ENCODE results near the gene RGS9. TPM values are rescaled to one million over a fixed set of nuclear protein-coding genes. Genes with fewer than 3 reads are reported as not detected.
A peak's percentile ranks its signal among the peaks of the same experiment; 100 is the strongest.

The RGS9 gene
- total and polyA plus RNA-seq, 4 donors = 2.1 to 10.6 (median 3.3) TPM

DNA sequence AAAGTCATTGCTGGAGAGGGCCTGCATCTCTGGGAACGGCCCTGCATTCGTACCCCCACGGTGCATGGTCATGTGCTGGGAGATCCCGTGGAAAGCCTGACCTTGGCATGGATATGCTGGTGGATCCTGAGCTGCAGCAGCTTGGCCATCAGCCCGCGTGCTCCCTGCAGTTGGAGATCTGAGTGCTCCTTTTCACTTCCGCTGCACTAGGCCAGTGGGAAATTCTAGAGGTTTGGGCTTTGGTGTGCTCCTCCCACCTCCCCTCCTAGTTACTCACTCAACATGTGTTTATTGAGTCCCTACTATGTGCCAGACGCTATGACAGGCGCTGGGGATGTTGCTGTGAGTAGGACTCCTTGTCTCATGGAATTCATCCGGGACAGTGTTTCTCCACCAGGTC lies 91.1 kb downstream of the RGS9 start:
- Histone ChIP-seq H3K9ac (ENCODE audit: insufficient read depth in 1 of 2, low read length in 2 of 2) (no peak overlapping the region), H3K4me3 (no peak overlapping the region), H3K4me1 (ENCODE audit: control insufficient read depth in 5 of 5, insufficient read depth in 5 of 5, low read length in 5 of 5) (peaks cover 0 to 17% (median 5%) of the 10 kb centered on the region in 5 donors), H3K36me3 (ENCODE audit: control insufficient read depth in 4 of 4, insufficient read depth in 4 of 4, low read length in 4 of 4) (no peaks in the 10 kb centered on the region), H3K9me3 (ENCODE audit: control insufficient read depth in 4 of 4, insufficient read depth in 3 of 4, low read length in 3 of 4) (peaks cover 0 to 2% (median 0%) of the 10 kb centered on the region in 4 donors), H3K27ac (ENCODE audit: low read depth in 1 of 2, low read length in 1 of 2) (no peak overlapping the region), H3K27me3 (ENCODE audit: control insufficient read depth in 3 of 3, insufficient read depth in 3 of 3, low read length in 2 of 3) (no peaks in the 10 kb centered on the region)
- DNase-seq (peak in 1 of 3 donors; percentile 33), ATAC-seq (ENCODE audit: insufficient read depth, low FRiP score) (no peak)
- TF ChIP-seq, protein P1, sequence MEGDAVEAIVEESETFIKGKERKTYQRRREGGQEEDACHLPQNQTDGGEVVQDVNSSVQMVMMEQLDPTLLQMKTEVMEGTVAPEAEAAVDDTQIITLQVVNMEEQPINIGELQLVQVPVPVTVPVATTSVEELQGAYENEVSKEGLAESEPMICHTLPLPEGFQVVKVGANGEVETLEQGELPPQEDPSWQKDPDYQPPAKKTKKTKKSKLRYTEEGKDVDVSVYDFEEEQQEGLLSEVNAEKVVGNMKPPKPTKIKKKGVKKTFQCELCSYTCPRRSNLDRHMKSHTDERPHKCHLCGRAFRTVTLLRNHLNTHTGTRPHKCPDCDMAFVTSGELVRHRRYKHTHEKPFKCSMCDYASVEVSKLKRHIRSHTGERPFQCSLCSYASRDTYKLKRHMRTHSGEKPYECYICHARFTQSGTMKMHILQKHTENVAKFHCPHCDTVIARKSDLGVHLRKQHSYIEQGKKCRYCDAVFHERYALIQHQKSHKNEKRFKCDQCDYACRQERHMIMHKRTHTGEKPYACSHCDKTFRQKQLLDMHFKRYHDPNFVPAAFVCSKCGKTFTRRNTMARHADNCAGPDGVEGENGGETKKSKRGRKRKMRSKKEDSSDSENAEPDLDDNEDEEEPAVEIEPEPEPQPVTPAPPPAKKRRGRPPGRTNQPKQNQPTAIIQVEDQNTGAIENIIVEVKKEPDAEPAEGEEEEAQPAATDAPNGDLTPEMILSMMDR (IDR thresholded peaks at IDR 0.05; ENCODE audit: control extremely low read depth, extremely low read depth) = no peak
- 77 to 86% methylated on average over 10 of the region's 10 CpGs for WGBS, 2 donors

DNA sequence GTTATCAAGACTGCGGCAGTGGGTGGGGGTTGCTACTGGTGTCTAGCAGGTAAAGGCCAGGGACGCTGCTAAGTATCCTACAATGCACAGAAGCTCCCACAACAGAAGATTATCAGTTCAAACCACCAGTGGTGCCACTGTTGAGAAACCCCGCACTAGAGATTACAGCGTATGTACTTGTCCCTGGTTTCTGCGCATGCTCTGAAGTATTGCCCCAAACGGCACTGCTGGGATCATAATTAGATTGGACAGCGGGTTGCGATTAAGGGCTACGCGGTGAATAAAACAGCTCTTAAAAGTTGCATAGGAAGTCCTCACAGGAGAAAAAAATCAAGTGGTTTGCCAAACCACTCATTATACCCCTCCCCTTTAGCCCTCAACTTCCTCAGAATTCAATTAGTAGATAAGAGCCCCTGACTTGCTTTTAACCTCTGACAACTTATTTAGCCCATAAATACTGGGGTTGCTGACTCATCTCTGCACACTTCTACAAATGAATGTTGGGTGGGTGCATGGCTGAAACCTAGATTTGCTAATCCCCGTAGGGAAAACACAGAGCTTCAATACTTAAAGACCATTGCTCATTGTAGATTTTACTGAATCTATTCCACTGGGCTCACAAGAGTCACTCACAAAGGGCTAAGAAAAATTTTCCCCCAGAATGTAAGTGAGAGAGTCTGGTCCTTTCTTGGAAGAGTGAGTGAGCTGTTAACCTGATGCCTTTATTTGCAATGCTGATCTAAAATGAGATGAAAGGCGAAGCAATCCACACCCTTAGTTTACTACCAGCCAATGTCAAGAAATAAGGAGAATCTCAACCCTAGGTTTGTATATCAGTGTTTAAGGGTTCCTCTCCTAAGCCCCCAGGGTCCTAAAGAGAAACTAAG lies 91.8 kb downstream of the RGS9 start:
- Histone ChIP-seq H3K4me1 (ENCODE audit: control insufficient read depth in 5 of 5, insufficient read depth in 5 of 5, low read length in 5 of 5) (peaks cover 0 to 17% (median 5%) of the 10 kb centered on the region in 5 donors), H3K4me3 (no peak overlapping the region), H3K27me3 (ENCODE audit: control insufficient read depth in 3 of 3, insufficient read depth in 3 of 3, low read length in 2 of 3) (no peaks in the 10 kb centered on the region), H3K27ac (ENCODE audit: low read depth in 1 of 2, low read length in 1 of 2) (no peak overlapping the region), H3K9ac (ENCODE audit: insufficient read depth in 1 of 2, low read length in 2 of 2) (peak overlapping the region in 1 of 2 donors; percentile 23), H3K36me3 (ENCODE audit: control insufficient read depth in 4 of 4, insufficient read depth in 4 of 4, low read length in 4 of 4) (no peaks in the 10 kb centered on the region), H3K9me3 (ENCODE audit: control insufficient read depth in 4 of 4, insufficient read depth in 3 of 4, low read length in 3 of 4) (peaks cover 0 to 2% (median 0%) of the 10 kb centered on the region in 4 donors)
- TF ChIP-seq, protein P1 (IDR thresholded peaks at IDR 0.05; ENCODE audit: control extremely low read depth, extremely low read depth) = no peak
- 17 to 18% methylated on average over 12 of the region's 12 CpGs for WGBS, 2 donors
- ATAC-seq (ENCODE audit: insufficient read depth, low FRiP score) = peak; percentile 48
- peak; percentile 48 to 77 (median 57) for DNase-seq

DNA sequence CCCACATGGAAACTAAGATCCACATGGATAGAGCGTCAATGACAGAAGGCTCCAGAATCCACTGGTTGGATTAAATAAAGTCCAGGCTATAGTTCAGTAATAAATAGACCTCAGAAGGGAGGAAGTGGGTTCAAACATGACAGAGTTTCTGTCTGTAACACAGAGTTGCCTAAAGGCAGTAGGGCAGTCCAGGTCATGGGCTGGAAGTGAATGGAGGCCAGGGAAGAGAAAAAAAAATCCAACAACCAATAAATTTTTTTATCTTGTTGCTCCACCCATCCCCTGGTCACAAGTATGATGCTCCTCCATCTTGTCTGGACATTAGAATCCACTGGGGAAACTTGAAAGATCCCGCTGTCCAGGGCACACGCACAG lies 92.4 kb downstream of the RGS9 start:
- ATAC-seq (ENCODE audit: insufficient read depth, low FRiP score) (no peak), DNase-seq (no peak)
- H3K27me3 ChIP-seq (ENCODE audit: control insufficient read depth in 3 of 3, insufficient read depth in 3 of 3, low read length in 2 of 3) = no peaks in the 10 kb centered on the region
- TF ChIP-seq, protein P1 (IDR thresholded peaks at IDR 0.05; ENCODE audit: control extremely low read depth, extremely low read depth) = no peak
- H3K4me3 ChIP-seq = no peak overlapping the region
- no peak overlapping the region for H3K27ac ChIP-seq (ENCODE audit: low read depth in 1 of 2, low read length in 1 of 2)
- H3K4me1 ChIP-seq (ENCODE audit: control insufficient read depth in 5 of 5, insufficient read depth in 5 of 5, low read length in 5 of 5) = peaks cover 0 to 17% (median 5%) of the 10 kb centered on the region in 5 donors
- H3K9ac ChIP-seq (ENCODE audit: insufficient read depth in 1 of 2, low read length in 2 of 2) = no peak overlapping the region
- H3K9me3 ChIP-seq (ENCODE audit: control insufficient read depth in 4 of 4, insufficient read depth in 3 of 4, low read length in 3 of 4) = no peaks in the 10 kb centered on the region
- 87 to 96% methylated on average over 3 of the region's 3 CpGs for WGBS, 2 donors
- H3K36me3 ChIP-seq (ENCODE audit: control insufficient read depth in 4 of 4, insufficient read depth in 4 of 4, low read length in 4 of 4) = no peaks in the 10 kb centered on the region

Data from lung (tissue), 12 donors.